ENCODE data around the gene CREM.

GRCh38 chr10:35234073-35234472 lies 107.4 kb downstream of the CREM start:
- no peak for TF ChIP-seq CTCF (IDR thresholded peaks at IDR 0.05)
- no peak for TF ChIP-seq POLR2A (IDR thresholded peaks at IDR 0.05)

All from testis (tissue), 2 donors.